ENCODE results near the gene IKZF3.

DNA sequence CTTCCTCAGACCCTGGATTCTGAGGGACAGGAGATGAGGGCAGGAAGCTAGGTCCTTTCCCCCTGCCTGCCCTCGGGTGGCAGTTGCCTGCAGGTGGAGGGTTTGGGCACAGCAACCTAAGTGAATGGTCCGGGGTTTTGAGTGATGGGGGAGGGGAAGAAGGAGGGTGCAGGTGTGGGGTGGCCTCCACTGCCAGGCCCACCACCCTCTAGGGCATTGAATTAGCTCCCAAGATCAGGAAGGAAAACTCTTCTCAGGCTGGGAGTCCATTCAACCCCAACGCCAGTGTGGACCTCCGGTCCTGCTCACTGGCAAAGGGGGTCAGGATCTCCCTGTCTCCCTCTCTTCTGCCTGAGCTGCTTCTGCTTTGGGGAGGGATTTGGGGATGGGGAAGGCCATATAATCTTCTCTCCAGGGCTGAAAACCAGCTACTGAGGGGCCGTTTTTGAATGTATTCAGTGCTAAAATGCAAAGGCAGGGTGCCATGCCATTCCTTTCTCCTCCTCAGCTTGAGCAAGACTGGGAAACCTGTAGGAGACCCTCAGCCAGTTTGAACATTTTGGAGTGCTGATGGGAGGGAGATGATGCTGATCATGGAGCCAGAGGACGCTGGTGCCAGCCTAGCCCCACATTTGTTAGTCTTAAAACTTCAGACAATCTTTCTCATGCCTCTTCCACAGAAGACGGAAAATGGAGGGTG is 107.6 kb downstream of the IKZF3 start:
- TF ChIP-seq, protein P1, sequence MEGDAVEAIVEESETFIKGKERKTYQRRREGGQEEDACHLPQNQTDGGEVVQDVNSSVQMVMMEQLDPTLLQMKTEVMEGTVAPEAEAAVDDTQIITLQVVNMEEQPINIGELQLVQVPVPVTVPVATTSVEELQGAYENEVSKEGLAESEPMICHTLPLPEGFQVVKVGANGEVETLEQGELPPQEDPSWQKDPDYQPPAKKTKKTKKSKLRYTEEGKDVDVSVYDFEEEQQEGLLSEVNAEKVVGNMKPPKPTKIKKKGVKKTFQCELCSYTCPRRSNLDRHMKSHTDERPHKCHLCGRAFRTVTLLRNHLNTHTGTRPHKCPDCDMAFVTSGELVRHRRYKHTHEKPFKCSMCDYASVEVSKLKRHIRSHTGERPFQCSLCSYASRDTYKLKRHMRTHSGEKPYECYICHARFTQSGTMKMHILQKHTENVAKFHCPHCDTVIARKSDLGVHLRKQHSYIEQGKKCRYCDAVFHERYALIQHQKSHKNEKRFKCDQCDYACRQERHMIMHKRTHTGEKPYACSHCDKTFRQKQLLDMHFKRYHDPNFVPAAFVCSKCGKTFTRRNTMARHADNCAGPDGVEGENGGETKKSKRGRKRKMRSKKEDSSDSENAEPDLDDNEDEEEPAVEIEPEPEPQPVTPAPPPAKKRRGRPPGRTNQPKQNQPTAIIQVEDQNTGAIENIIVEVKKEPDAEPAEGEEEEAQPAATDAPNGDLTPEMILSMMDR (IDR thresholded peaks at IDR 0.05) = no peak
- no peak for TF ChIP-seq POLR2AphosphoS5 (IDR thresholded peaks at IDR 0.05)
- no peak for TF ChIP-seq POLR2A (IDR thresholded peaks at IDR 0.05)

Measured in suprapubic skin (tissue), 4 donors.